ENCODE data around the gene ADORA1. TPM values are rescaled to one million over a fixed set of nuclear protein-coding genes. Genes with fewer than 3 reads are reported as not detected.

The ADORA1 gene
- polyA plus RNA-seq, 1 donor (not counting 4 experiments of a cell fraction or from before 2014, with no cell fraction given): 0.09 TPM

GRCh38 chr1:203133970-203134725 lies 6.6 kb downstream of the ADORA1 start:
- no peak overlapping the region for H3K4me3 ChIP-seq (ENCODE audit: control insufficient read depth in 2 of 3, extremely low read depth in 1 of 3, insufficient read depth in 2 of 3, low read depth in 1 of 3, low read length in 3 of 3)
- peaks cover 7% of the 10 kb centered on the region for H3K4me1 ChIP-seq (ENCODE audit: control insufficient read depth, extremely low read depth, insufficient read depth, low read length)
- H3K9me1 ChIP-seq (ENCODE audit: control insufficient read depth, extremely low read depth, insufficient read depth, low read length): no peaks in the 10 kb centered on the region
- no peaks in the 10 kb centered on the region for H3K36me3 ChIP-seq (ENCODE audit: control insufficient read depth in 2 of 2, extremely low read depth in 1 of 2, insufficient read depth in 2 of 2, low read length in 2 of 2)
- TF ChIP-seq EZH2 (IDR thresholded peaks at IDR 0.05; ENCODE audit: low read length) (no peak), CTCF (optimal IDR thresholded peaks at IDR 0.05 in 1 of 3, IDR thresholded peaks at IDR 0.05 in 1 of 3, conservative IDR thresholded peaks at IDR 0.05 in 1 of 3; ENCODE audit: extremely low read depth in 1 of 3, insufficient read depth in 2 of 3, low read length in 3 of 3) (no peak)
- H4K20me1 ChIP-seq (ENCODE audit: control insufficient read depth, extremely low read depth, insufficient read depth, low read length): no peaks in the 10 kb centered on the region
- no peak overlapping the region for H3K9ac ChIP-seq (ENCODE audit: control insufficient read depth, extremely low read depth, insufficient read depth, low read length)
- peaks cover 11% of the 10 kb centered on the region for H3K27me3 ChIP-seq (ENCODE audit: control insufficient read depth, extremely low read depth, insufficient read depth, low read length)
- dilution Hi-C loops (cut with MboI; ENCODE audit: extremely low pct_ligation_motif_present, low sequenced_read_pairs): no loop called here
- H2AFZ ChIP-seq (ENCODE audit: control insufficient read depth, low read length): no peak overlapping the region
- no peak overlapping the region for H3K27ac ChIP-seq (ENCODE audit: control insufficient read depth, insufficient read depth, low read length)
- DNase-seq (ENCODE audit: low read depth, low spot score): no peak
- no peaks in the 10 kb centered on the region for H3K9me3 ChIP-seq (ENCODE audit: control insufficient read depth, low read depth, low read length)
- FAIRE-seq: no peak
- no peak overlapping the region for H3K4me2 ChIP-seq (ENCODE audit: control insufficient read depth, extremely low read depth, insufficient read depth, low read depth, low read length)
- no peaks in the 10 kb centered on the region for H3K79me2 ChIP-seq (ENCODE audit: control insufficient read depth, insufficient read depth, low read length)

DNA sequence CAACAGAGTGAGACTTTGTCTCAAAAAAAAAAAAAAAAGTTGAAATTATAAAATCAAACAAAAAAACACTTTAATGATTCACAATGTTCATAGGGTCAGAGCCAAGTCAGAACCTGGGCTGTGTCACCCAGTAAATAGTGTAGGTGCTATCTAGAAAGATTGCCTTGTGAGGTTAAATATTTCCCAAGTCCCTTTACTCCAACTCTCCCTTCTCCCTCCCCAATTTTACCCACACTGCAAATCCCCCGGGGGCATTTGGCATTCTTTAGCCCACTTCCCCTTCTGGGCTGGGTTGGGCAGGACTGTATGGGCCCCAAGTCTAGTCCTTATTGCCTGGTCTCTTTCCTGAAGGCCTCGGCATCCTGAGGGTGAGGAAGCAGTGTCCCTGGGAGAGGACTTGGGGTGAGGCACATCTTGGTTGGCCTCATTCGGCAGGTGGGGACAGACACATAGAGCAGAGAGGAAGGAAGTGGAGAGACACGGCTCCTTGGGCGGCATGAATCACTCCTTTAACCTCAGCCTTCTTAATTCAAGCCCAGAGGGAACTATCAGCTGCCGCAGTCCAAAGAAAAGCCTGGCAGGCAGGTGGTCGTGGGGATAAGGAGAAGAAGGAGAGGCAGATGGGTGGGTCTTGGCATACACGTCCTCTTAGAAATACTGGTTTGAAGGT lies 8.2 kb downstream of the ADORA1 start:
- Histone ChIP-seq H3K4me2 (ENCODE audit: control insufficient read depth, extremely low read depth, insufficient read depth, low read depth, low read length) (no peak overlapping the region), H3K4me1 (ENCODE audit: control insufficient read depth, extremely low read depth, insufficient read depth, low read length) (peaks cover 7% of the 10 kb centered on the region), H3K27ac (ENCODE audit: control insufficient read depth, insufficient read depth, low read length) (no peak overlapping the region), H3K9ac (ENCODE audit: control insufficient read depth, extremely low read depth, insufficient read depth, low read length) (no peak overlapping the region), H3K79me2 (ENCODE audit: control insufficient read depth, insufficient read depth, low read length) (no peaks in the 10 kb centered on the region), H3K9me3 (ENCODE audit: control insufficient read depth, low read depth, low read length) (no peaks in the 10 kb centered on the region), H2AFZ (ENCODE audit: control insufficient read depth, low read length) (no peak overlapping the region), H3K4me3 (ENCODE audit: control insufficient read depth in 2 of 3, extremely low read depth in 1 of 3, insufficient read depth in 2 of 3, low read depth in 1 of 3, low read length in 3 of 3) (no peak overlapping the region), H3K27me3 (ENCODE audit: control insufficient read depth, extremely low read depth, insufficient read depth, low read length) (peaks cover 10% of the 10 kb centered on the region), H4K20me1 (ENCODE audit: control insufficient read depth, extremely low read depth, insufficient read depth, low read length) (no peaks in the 10 kb centered on the region), H3K36me3 (ENCODE audit: control insufficient read depth in 2 of 2, extremely low read depth in 1 of 2, insufficient read depth in 2 of 2, low read length in 2 of 2) (no peaks in the 10 kb centered on the region), H3K9me1 (ENCODE audit: control insufficient read depth, extremely low read depth, insufficient read depth, low read length) (no peaks in the 10 kb centered on the region)
- TF ChIP-seq CTCF (optimal IDR thresholded peaks at IDR 0.05 in 1 of 3, IDR thresholded peaks at IDR 0.05 in 1 of 3, conservative IDR thresholded peaks at IDR 0.05 in 1 of 3; ENCODE audit: extremely low read depth in 1 of 3, insufficient read depth in 2 of 3, low read length in 3 of 3) (no peak), EZH2 (IDR thresholded peaks at IDR 0.05; ENCODE audit: low read length) (no peak)
- DNase-seq (ENCODE audit: low read depth, low spot score) (no peak), FAIRE-seq (no peak)
- dilution Hi-C loops (cut with MboI; ENCODE audit: extremely low pct_ligation_motif_present, low sequenced_read_pairs): no loop called here
